Endothelial cell of umbilical vein (primary cell): ENCODE data around the gene PSMD10. TPM values are rescaled to one million over a fixed set of nuclear protein-coding genes. Genes with fewer than 3 reads are reported as not detected.

Experiments
- BruUV-seq: library from RNA; stranded (reverse); fragments of 400-500 nt; replicated peaks from 2 replicates; lab custom pipeline; 2021; lab: Mats Ljungman, UMichigan
- CTCF ChIA-PET: fragments of 300-600, 350-600 bp; sonication (Branson Sonifier 250); formaldehyde crosslinking; loops from one replicate; lab custom pipeline; 2021; ENCODE audit warnings: antibody characterized with exemption, inconsistent platforms; lab: Charles Lee
- POLR2A ChIA-PET: fragments of 300-600, 350-600 bp; sonication (Branson Sonifier 250); formaldehyde crosslinking; loops from one replicate; lab custom pipeline; 2021; ENCODE audit warnings: antibody characterized with exemption, inconsistent platforms; lab: Charles Lee
- DNase-seq: peaks from one replicate; pipeline ENCODE4 v3.0.0-alpha.2; 2011; ENCODE audit warnings: low read depth, low spot score
- FAIRE-seq: peaks from 2 replicates; lab custom pipeline; 2011; peaks lifted over from hg19 to GRCh38; lab: Jason Lieb, UNC
- H2AFZ ChIP-seq: 2 replicates; pipeline ENCODE4 v1.6.0; 2012; ENCODE audit warnings: low read depth, low read length, control low read depth, inconsistent platforms
- H3K27ac ChIP-seq: 2 replicates; pipeline ENCODE4 v1.5.1; 2011; ENCODE audit warnings: low read depth, mild to moderate bottlenecking, control low read depth, low read length, moderate library complexity; ENCODE audit not compliant: insufficient read depth
- H3K27me3 ChIP-seq, 2 experiments: 2 replicates each; pipeline versions ENCODE4 v1.6.0 to v1.6.1; 2011; ENCODE audit warnings: low read length in 2 of 2, mixed read lengths in 1 of 2; ENCODE audit not compliant: control insufficient read depth in 2 of 2, insufficient read depth in 2 of 2
- H3K36me3 ChIP-seq, 2 experiments: 2 replicates in 1 of 2; 3 replicates in 1 of 2; pipeline ENCODE4 v1.5.1; 2011; ENCODE audit warnings: low read length in 2 of 2, mild to moderate bottlenecking in 1 of 2, moderate library complexity in 1 of 2; ENCODE audit not compliant: control insufficient read depth in 2 of 2, insufficient read depth in 2 of 2; ENCODE audit errors: extremely low read depth in 1 of 2
- H3K4me1 ChIP-seq: 3 replicates; pipeline ENCODE4 v1.5.1; 2011; ENCODE audit warnings: mild to moderate bottlenecking, low read length; ENCODE audit not compliant: control insufficient read depth, insufficient read depth; ENCODE audit errors: extremely low read depth
- H3K4me2 ChIP-seq: 2 replicates; pipeline ENCODE4 v1.6.1; 2011; ENCODE audit warnings: low read length, control low read depth, mixed read lengths; ENCODE audit not compliant: insufficient read depth
- H3K4me3 ChIP-seq, 3 experiments: fragments of 200-600 bp in 1 of 3; sonication (generic), shearing (Covaris generic) in 1 of 3; replicated peaks in 1 of 3; 2 replicates each; pipeline ENCODE4 v1.5.1; 2011 to 2016; ENCODE audit warnings: control low read depth in 3 of 3, low read length in 3 of 3, mild to moderate bottlenecking in 2 of 3, inconsistent platforms in 1 of 3, low read depth in 1 of 3, moderate library complexity in 1 of 3; ENCODE audit not compliant: insufficient read depth in 1 of 3
- H3K79me2 ChIP-seq: 2 replicates; pipeline ENCODE4 v1.6.0; 2012; ENCODE audit warnings: low read length, inconsistent platforms; ENCODE audit not compliant: control insufficient read depth, insufficient read depth
- H3K9ac ChIP-seq: replicated peaks from 2 replicates; pipeline ENCODE3; 2011; ENCODE audit warnings: low read length, control low read depth; ENCODE audit not compliant: insufficient read depth; ENCODE audit errors: extremely low read depth
- H3K9me1 ChIP-seq: replicated peaks from 3 replicates; pipeline ENCODE4 v1.6.0; 2011; ENCODE audit warnings: mild to moderate bottlenecking, low read length; ENCODE audit not compliant: control insufficient read depth, insufficient read depth; ENCODE audit errors: extremely low read depth
- H3K9me3 ChIP-seq: replicated peaks from 2 replicates; pipeline ENCODE4 v1.5.1; 2012; ENCODE audit warnings: low read length, inconsistent platforms; ENCODE audit not compliant: control insufficient read depth, insufficient read depth
- H4K20me1 ChIP-seq: replicated peaks from 2 replicates; pipeline ENCODE3; 2011; ENCODE audit warnings: mild to moderate bottlenecking, low read length; ENCODE audit not compliant: control insufficient read depth, insufficient read depth; ENCODE audit errors: extremely low read depth
- EZH2 ChIP-seq: IDR thresholded peaks from 2 replicates; pipeline ENCODE4 v1.6.1; 2012; ENCODE audit warnings: borderline replicate concordance, low read depth, mild to moderate bottlenecking, moderate library complexity, low read length, inconsistent platforms; ENCODE audit not compliant: severe bottlenecking
- FOS ChIP-seq: IDR thresholded peaks from 2 replicates; pipeline ENCODE4 v1.6.1; 2011; ENCODE audit warnings: mild to moderate bottlenecking, low read length, moderate library complexity, borderline replicate concordance; ENCODE audit not compliant: insufficient read depth
- GATA2 ChIP-seq: IDR thresholded peaks from 2 replicates; pipeline ENCODE4 v1.7.0; 2011; ENCODE audit warnings: low read depth, mild to moderate bottlenecking, moderate library complexity, mixed read lengths, low read length; ENCODE audit not compliant: insufficient read length, insufficient read depth
- JUN ChIP-seq: IDR thresholded peaks from 2 replicates; pipeline ENCODE4 v1.6.1; 2011; ENCODE audit warnings: borderline replicate concordance, low read depth; ENCODE audit not compliant: insufficient read length, insufficient read depth
- MYC ChIP-seq: IDR thresholded peaks from one replicate; pipeline ENCODE4 v1.6.1; 2011; ENCODE audit warnings: mild to moderate bottlenecking, low read depth, low read length
- POLR2A ChIP-seq: IDR thresholded peaks from 2 replicates; pipeline ENCODE4 v1.6.1; 2012; ENCODE audit warnings: low read depth, mild to moderate bottlenecking, control low read depth, low read length
- POLR2AphosphoS5 ChIP-seq: IDR thresholded peaks from 2 replicates; pipeline ENCODE4 v1.6.1; 2012; ENCODE audit warnings: low read depth, mild to moderate bottlenecking, control low read depth, low read length, moderate library complexity; ENCODE audit not compliant: insufficient read depth
- dilution Hi-C: fragments of 300-500 bp; cut with MboI; formaldehyde crosslinking; loops from one replicate; pipeline ENCODE4 v1.15.0; 2019; ENCODE audit warnings: low sequenced_read_pairs; ENCODE audit not compliant: extremely low pct_ligation_motif_present
- intact Hi-C: fragments of 100-400 bp; cut with micrococcal nuclease; formaldehyde crosslinking; loops from one replicate; pipeline ENCODE4 v1.10.0; 2022
- polyA plus RNA-seq, 4 experiments: library from polyadenylated mRNA; depleted of rRNA in 3 of 4; stranded (reverse) in 3 of 4; unstranded in 1 of 4; fragments of >200 nt; gene quantifications; 2 replicates each; pipeline versions ENCODE4 v1.2.1 to v1.2.3, GENCODE V29; 2011 to 2012; ENCODE audit warnings: missing spikeins in 1 of 4
- total RNA-seq: library from RNA; stranded (reverse); gene quantifications from 2 replicates; pipeline ENCODE4 v1.2.3, GENCODE V29; 2021
- TF ChIP-seq, protein P1 (sequence below): IDR thresholded peaks from 2 replicates; pipeline ENCODE4 v1.6.1; 2011; ENCODE audit not compliant: insufficient read depth, insufficient read length
- TF ChIP-seq, protein P2 (sequence below), 2 donors: IDR thresholded peaks; 1 replicate in 1 of 2; 2 replicates in 1 of 2; pipeline ENCODE4 v1.5.1; 2011; ENCODE audit warnings: low read length in 2 of 2, mild to moderate bottlenecking in 2 of 2, moderate library complexity in 2 of 2, control low read depth in 1 of 2, inconsistent platforms in 1 of 2, low read depth in 1 of 2; ENCODE audit not compliant: insufficient read depth in 1 of 2; ENCODE audit errors: extremely low read depth in 1 of 2

The PSMD10 gene
- total and polyA plus RNA-seq, 2 donors (not counting 3 experiments of a cell fraction or from before 2014, with no cell fraction given) = 82.7 to 93.8 TPM

DNA sequence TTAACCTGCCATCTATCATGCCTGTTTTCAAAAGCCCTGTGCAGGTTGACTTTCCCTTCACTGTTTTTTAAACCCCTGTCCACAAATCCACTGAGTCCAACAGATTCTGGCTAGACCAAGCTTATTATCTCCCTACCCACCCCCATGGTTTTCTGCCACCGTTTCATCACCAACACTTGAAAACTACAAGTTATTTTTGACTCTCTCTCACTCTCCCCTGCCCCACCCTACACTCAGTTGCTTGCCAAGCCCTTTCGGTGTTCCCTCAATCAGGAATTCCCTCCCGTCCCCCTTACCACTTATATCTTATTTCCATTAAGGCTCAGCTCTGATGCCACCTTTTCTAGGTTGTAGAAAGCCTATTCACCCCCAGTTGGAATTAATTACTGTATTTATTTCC, 29.9 kb upstream of the PSMD10 start:
- peaks cover 6% of the 10 kb centered on the region for H3K4me1 ChIP-seq
- no peaks in the 10 kb centered on the region for H3K9me3 ChIP-seq
- CTCF ChIA-PET = no interaction called here
- DNase-seq (no peak), FAIRE-seq (no peak)
- dilution Hi-C loops = no loop called here
- TF ChIP-seq POLR2A (no peak), FOS (no peak), MYC (no peak), GATA2 (no peak), EZH2 (no peak), JUN (no peak), POLR2AphosphoS5 (no peak)
- TF ChIP-seq, protein P1, sequence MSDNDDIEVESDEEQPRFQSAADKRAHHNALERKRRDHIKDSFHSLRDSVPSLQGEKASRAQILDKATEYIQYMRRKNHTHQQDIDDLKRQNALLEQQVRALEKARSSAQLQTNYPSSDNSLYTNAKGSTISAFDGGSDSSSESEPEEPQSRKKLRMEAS = no peak
- TF ChIP-seq, protein P2, sequence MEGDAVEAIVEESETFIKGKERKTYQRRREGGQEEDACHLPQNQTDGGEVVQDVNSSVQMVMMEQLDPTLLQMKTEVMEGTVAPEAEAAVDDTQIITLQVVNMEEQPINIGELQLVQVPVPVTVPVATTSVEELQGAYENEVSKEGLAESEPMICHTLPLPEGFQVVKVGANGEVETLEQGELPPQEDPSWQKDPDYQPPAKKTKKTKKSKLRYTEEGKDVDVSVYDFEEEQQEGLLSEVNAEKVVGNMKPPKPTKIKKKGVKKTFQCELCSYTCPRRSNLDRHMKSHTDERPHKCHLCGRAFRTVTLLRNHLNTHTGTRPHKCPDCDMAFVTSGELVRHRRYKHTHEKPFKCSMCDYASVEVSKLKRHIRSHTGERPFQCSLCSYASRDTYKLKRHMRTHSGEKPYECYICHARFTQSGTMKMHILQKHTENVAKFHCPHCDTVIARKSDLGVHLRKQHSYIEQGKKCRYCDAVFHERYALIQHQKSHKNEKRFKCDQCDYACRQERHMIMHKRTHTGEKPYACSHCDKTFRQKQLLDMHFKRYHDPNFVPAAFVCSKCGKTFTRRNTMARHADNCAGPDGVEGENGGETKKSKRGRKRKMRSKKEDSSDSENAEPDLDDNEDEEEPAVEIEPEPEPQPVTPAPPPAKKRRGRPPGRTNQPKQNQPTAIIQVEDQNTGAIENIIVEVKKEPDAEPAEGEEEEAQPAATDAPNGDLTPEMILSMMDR (IDR thresholded peaks at IDR 0.05; ENCODE audit: extremely low read depth in 1 of 2, insufficient read depth in 1 of 2, low read depth in 1 of 2, low read length in 2 of 2) = no peak
- intact Hi-C loops = no loop called here
- H4K20me1 ChIP-seq = no peaks in the 10 kb centered on the region
- BruUV-seq = no TSS peak
- peaks cover 19% of the 10 kb centered on the region for H3K79me2 ChIP-seq
- no peak overlapping the region for H3K27ac ChIP-seq
- POLR2A ChIA-PET = no interaction called here
- H3K9me1 ChIP-seq = no peaks in the 10 kb centered on the region
- H3K27me3 ChIP-seq = no peaks in the 10 kb centered on the region
- no peak overlapping the region for H3K4me3 ChIP-seq
- no peak overlapping the region for H3K9ac ChIP-seq
- no peak overlapping the region for H3K4me2 ChIP-seq
- H3K36me3 ChIP-seq = no peaks in the 10 kb centered on the region
- H2AFZ ChIP-seq = no peak overlapping the region
